CD4-positive, alpha-beta T cell treated with Interleukin-15 for 4 hours (primary cell): ENCODE data around the gene RPTOR.
"Not testable (repeated sequence)": the region's sequence is repeated elsewhere in the genome, so short reads cannot be mapped to it uniquely, and the experiment has no call there.

Experiments
- DNase-seq: peaks from one replicate; pipeline ENCODE4 v3.0.0-alpha.2; 2020; ENCODE audit warnings: low spot score

RPTOR gene

DNA sequence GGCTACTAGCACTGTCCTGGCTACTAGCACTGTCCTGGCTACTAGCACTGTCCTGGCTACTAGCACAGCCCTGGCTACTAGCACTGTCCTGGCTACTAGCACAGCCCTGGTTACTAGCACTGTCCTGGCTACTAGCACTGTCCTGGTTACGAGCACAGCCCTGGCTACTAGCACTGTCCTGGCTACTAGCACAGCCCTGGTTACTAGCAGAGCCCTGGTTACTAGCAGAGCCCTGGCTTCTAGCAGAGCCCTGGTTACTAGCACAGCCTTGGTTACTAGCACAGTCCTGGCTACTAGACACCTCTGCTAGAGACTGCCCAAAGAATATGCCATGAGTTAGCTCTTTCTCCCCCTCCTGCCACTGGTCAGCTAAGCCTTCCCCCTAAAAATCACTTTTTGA, 200.1 kb downstream of the RPTOR start:
- DNase-seq, result not testable (repeated sequence)

GRCh38 chr17:80745183-80745582, 200.5 kb downstream of the RPTOR start:
- no peak for DNase-seq

- DNase-seq, result no peak
Measured at GRCh38 chr17:80746262-80746935, 201.8 kb downstream of the RPTOR start.

GRCh38 chr17:80747469-80747868, 202.8 kb downstream of the RPTOR start:
- no peak for DNase-seq

GRCh38 chr17:80749611-80750010, 205.0 kb downstream of the RPTOR start:
- DNase-seq, result no peak

DNA sequence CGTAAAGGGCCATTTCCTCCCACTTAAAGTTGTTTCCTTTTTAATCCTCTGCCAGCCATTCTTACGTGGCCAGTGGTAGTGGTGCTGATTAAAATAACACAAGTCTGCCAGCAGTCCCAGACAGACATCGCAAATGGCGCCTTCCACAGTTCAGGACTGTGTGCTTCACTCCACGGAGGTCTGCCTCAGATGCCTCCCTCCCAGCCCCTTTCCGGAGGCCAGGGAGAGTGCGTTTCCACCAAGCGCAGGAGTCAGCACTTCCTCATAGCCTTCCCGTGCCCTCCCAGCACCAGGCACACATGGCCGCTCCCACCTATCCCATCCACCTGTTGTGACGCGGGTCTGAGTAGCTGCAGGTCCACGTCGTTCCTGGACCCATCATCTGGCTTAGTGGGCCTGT, 205.6 kb downstream of the RPTOR start:
- no peak for DNase-seq

GRCh38 chr17:80751070-80751945, 206.7 kb downstream of the RPTOR start:
- no peak for DNase-seq

DNA sequence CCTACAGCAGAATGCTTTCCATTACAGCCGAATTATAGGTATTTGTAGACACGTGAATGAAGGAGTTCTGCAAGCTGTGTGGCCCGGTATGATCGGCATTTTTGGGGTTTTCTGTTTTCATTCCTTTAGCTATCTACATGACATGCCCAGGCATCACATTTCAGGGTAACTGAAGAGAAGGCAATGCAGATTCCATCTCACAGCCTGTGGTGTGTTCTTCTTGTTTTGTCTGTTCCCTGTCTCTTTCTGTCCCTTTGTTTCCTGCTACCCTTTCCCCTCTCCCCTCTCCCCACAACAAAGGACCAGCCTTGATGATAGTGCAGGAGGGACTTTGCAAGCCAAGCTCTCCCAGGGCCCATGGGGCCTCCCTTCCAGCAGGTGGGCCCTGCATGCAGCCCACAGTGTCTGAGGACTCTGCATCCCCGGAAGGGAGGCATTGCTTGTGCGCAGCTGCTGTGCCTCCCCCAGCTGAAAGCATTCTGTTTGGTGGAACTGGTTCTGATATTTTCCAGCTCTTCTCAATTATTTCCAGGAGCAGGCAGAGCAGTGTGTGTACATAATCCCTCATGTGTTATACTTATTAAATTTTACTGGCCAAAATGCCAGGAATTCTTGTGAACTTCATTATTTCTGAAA, 207.4 kb downstream of the RPTOR start:
- no peak for DNase-seq

DNA sequence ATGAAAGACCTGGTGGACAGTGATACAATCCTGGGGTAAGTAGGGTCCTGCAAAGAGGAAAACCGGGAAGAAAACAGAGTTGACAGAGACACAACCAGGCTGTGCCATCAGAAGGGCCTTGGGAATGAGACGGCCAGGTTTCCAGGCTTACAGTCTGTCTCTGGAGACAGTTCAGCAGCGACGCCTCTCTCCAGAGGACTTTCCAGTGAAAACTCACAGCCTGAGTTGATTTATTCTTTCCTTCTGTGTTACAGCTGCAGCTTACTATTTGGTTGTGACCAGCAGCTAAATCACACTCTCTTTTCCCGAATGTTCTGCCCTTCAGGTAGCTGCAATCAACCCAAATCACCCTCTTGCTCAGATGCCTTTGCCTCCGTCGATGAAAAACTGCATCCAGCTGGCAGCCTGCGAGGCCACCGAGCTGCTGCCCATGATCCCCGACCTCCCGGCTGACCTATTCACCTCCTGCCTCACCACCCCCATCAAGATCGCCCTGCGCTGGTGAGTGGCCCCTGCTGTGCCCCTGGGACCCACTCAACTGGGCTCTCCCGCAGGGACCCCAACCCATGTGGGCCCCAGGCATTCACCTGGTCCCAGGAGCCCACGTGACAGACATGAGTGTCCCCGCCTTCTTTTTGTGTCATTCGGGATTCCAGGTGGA, 209.2 kb downstream of the RPTOR start:
- no peak for DNase-seq

- no peak for DNase-seq
Measured at GRCh38 chr17:80754846-80755245, 210.2 kb downstream of the RPTOR start.

DNA sequence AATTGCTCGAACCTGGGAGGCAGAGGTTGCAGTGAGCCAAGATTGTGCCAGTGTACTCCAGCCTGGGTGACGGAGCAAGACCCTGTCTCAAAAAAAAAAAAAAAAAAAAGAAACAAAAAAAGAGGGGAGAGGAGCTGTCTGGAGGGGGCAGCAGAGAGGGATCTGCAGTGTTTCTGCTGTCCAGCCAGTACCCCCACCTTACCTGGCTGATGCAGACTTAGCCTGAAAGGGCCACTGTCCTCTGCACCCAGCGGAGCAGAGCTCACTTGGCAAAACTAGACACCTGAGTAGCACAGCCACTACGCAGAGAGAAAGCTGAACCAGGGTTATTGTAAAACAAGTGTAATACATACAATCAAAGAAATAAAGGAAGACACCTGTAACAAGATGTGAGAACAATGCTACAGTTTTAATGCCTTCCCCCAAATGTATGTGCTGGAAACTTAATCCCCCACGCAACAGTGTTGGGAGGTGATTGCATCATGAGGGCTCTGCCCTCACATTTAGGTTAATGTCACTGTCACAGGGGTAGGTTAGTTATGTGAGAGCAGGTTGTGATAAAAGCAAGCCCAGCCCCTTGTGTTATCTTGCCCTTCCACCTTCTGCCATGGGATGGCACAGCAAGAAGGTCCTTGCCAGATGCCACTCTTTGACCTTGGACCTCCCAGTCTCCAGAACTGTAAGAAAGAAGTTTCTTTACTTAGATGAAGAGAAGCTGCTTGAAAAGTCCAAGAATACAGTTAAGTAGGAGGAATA, 211.2 kb downstream of the RPTOR start:
- DNase-seq, result no peak

DNA sequence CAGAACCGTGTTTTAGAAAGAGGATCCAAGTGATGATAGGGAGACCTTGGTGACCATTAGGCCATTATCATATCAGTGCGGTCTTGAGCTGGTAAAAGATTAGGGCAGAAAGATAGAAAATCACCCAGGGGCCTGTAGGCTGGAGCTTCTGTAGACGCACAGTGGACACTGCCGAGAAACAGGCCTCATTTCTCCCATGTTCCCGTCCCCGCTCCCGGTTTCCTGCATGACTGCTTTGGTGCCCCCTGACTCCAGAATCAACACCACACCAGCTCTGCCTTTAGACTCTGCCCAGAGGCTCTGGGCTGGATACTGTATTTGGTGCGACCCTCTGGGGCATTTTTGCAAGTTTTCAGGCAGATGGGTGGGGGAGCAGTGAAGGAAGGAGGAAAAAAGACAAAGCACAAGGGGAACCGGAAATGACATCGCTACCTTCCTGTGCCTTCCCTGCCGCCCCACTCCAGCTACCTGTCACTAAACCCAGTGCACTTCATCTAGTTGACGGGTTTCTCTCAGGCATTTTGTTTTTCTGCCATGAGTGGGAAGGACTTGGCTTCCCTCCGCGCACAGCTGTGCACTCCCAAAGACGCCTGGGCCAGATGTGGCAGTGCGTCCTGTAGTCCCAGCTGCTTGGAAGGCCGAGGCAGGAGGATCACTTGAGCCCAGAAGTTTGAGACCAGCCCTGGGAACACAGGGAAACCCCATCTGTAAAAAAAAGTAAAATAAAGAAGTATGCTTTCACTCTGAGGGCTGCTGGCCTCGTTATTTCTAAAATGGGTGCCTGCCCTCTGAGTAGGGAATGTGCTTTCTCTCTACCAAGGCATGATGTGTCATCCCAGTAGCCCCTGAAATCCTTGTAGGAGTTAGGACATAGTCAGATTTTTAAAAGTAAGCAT, 214.1 kb downstream of the RPTOR start:
- DNase-seq, result peak; percentile 41

- DNase-seq, result no peak
Measured at GRCh38 chr17:80759377-80759673, 214.7 kb downstream of the RPTOR start.

GRCh38 chr17:80760511-80760911, 215.9 kb downstream of the RPTOR start:
- no peak for DNase-seq

DNA sequence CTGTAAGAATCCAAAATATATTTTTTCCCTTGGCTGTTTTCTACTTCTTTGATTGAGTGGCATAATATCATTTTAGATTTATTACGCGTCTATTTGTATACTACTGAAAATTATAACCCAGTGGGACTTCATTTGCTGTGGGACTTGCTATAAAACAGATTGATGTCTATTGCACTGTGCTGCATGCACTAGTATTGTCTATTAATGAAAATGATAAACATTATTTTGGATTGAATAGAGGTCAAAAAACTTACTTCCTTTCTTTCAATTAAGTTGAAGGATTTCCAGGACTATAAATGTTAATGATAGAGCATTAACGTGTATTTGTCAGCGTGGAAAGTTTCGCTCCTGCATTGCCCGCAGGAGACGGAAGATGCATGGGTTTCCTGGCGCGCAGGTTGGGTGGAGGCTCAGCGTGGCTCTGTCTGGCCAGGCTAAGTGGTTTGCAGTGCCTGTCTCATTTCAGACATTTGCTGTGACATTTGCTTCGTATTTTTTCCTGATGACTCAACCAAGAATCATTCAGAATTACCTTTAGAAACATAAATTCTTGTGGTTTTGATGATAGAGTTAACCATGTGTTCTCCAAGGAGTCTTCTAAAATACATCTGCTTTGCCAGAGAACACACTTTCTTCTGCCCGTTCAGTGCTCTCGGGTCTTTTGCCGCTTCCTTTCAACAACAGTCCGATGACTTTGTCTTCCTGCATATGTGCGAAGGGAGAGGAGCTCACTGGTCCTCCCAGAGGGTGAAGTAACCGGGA, 216.7 kb downstream of the RPTOR start:
- peak; percentile 82 for DNase-seq

- no peak for DNase-seq
Measured at GRCh38 chr17:80762076-80762475, 217.4 kb downstream of the RPTOR start.

GRCh38 chr17:80763293-80763867, 218.7 kb downstream of the RPTOR start:
- DNase-seq, result no peak

DNA sequence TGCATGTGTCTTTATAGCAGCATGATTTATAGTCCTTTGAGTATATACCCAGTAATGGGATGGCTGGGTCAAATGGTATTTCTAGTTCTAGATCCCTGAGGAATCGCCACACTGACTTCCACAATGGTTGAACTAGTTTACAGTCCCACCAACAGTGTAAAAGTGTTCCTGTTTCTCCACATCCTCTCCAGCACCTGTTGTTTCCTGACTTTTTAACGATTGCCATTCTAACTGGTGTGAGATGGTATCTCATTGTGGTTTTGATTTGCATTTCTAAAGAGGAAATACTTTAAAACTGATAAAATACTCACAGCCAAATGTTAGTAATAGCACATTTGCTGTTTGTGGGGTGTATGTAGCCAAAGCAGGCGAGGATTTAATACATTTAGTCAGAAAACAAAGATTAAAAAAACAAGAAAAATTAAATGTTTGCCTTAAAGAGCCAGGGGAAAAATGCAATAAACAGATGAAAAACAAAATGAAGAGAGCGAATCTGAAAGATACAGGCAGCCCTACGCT, 220.0 kb downstream of the RPTOR start:
- DNase-seq, result peak; percentile 41

GRCh38 chr17:80765241-80765961, 220.8 kb downstream of the RPTOR start:
- DNase-seq, result no peak
